ENCODE data around the gene RANBP9. TPM values are rescaled to one million over a fixed set of nuclear protein-coding genes. Genes with fewer than 3 reads are reported as not detected.
A peak's percentile ranks its signal among the peaks of the same experiment; 100 is the strongest.

RANBP9 gene
- total RNA-seq, 1 donor from 2014 or later, result 64.7 TPM

GRCh38 chr6:13680448-13680968 is 31.1 kb downstream of the RANBP9 start:
- no peaks in the 10 kb centered on the region for H3K27me3 Mint-ChIP-seq (ENCODE audit: unreplicated experiment)
- H3K36me3 Mint-ChIP-seq (ENCODE audit: low read depth, unreplicated experiment), result peaks cover 5% of the 10 kb centered on the region
- TF ChIP-seq, protein P1, sequence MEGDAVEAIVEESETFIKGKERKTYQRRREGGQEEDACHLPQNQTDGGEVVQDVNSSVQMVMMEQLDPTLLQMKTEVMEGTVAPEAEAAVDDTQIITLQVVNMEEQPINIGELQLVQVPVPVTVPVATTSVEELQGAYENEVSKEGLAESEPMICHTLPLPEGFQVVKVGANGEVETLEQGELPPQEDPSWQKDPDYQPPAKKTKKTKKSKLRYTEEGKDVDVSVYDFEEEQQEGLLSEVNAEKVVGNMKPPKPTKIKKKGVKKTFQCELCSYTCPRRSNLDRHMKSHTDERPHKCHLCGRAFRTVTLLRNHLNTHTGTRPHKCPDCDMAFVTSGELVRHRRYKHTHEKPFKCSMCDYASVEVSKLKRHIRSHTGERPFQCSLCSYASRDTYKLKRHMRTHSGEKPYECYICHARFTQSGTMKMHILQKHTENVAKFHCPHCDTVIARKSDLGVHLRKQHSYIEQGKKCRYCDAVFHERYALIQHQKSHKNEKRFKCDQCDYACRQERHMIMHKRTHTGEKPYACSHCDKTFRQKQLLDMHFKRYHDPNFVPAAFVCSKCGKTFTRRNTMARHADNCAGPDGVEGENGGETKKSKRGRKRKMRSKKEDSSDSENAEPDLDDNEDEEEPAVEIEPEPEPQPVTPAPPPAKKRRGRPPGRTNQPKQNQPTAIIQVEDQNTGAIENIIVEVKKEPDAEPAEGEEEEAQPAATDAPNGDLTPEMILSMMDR (IDR thresholded peaks at IDR 0.05; ENCODE audit: unreplicated experiment), result no peak
- H3K27ac Mint-ChIP-seq (ENCODE audit: unreplicated experiment), result no peak overlapping the region
- no peak overlapping the region for H3K4me3 Mint-ChIP-seq (ENCODE audit: unreplicated experiment)
- DNase-seq (ENCODE audit: low spot score), result no peak
- H3K9me3 Mint-ChIP-seq (ENCODE audit: unreplicated experiment), result no peaks in the 10 kb centered on the region
- peaks cover 27% of the 10 kb centered on the region for H3K4me1 Mint-ChIP-seq (ENCODE audit: unreplicated experiment)

- TF ChIP-seq, protein P1 (IDR thresholded peaks at IDR 0.05; ENCODE audit: unreplicated experiment), result no peak
Measured at GRCh38 chr6:13679996-13680395, 31.6 kb downstream of the RANBP9 start.

DNA sequence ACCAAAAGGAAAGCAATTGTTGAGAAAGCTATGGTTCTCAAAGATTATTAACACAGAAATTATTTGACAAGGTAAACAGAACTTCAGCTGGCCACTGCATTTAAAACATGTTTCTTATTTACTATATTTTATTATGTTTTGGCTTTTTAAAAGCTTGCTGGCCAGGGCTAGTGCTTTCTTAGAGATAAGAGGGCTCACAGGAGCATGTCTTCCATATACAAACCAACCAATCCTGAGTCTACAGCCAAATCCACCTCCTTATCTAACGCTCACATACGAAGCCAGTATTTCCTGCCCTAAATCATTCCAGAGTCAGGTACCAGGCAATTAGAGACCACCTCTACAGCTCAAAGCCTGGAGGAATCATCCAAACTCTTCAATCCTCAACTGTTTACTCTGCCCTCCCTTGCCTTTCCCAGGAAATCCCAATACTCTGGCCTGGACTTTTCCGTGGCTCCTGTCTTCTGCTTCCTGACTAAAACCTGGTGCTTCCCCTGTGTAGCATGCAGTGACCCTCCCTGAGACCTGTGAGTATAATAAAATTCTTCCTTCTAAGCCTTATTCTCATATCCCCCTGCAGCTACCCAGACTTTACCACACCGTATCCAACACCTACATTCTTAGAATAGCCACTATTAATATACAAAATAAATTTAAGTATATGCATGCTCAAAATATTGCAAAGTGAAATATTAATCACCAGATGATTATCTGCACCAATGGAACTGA is 33.2 kb downstream of the RANBP9 start:
- H3K27ac Mint-ChIP-seq (ENCODE audit: unreplicated experiment), result peak overlapping the region; percentile 95
- no peak overlapping the region for H3K4me3 Mint-ChIP-seq (ENCODE audit: unreplicated experiment)
- no peaks in the 10 kb centered on the region for H3K9me3 Mint-ChIP-seq (ENCODE audit: unreplicated experiment)
- H3K27me3 Mint-ChIP-seq (ENCODE audit: unreplicated experiment), result no peaks in the 10 kb centered on the region
- peaks cover 5% of the 10 kb centered on the region for H3K36me3 Mint-ChIP-seq (ENCODE audit: low read depth, unreplicated experiment)
- TF ChIP-seq, protein P1 (IDR thresholded peaks at IDR 0.05; ENCODE audit: unreplicated experiment), result no peak
- DNase-seq (ENCODE audit: low spot score), result peak; percentile 40
- peaks cover 31% of the 10 kb centered on the region for H3K4me1 Mint-ChIP-seq (ENCODE audit: unreplicated experiment)

More at GRCh38 chr6:13679996-13680395, 31.6 kb downstream of the RANBP9 start:
- H3K27me3 Mint-ChIP-seq (ENCODE audit: unreplicated experiment), result no peaks in the 10 kb centered on the region
- no peak overlapping the region for H3K4me3 Mint-ChIP-seq (ENCODE audit: unreplicated experiment)
- peaks cover 5% of the 10 kb centered on the region for H3K36me3 Mint-ChIP-seq (ENCODE audit: low read depth, unreplicated experiment)
- H3K27ac Mint-ChIP-seq (ENCODE audit: unreplicated experiment), result no peak overlapping the region
- H3K4me1 Mint-ChIP-seq (ENCODE audit: unreplicated experiment), result peaks cover 27% of the 10 kb centered on the region
- no peaks in the 10 kb centered on the region for H3K9me3 Mint-ChIP-seq (ENCODE audit: unreplicated experiment)
- DNase-seq (ENCODE audit: low spot score), result no peak

GRCh38 chr6:13677878-13678254 is 33.8 kb downstream of the RANBP9 start:
- H3K27ac Mint-ChIP-seq (ENCODE audit: unreplicated experiment), result no peak overlapping the region
- peaks cover 5% of the 10 kb centered on the region for H3K36me3 Mint-ChIP-seq (ENCODE audit: low read depth, unreplicated experiment)
- peaks cover 35% of the 10 kb centered on the region for H3K4me1 Mint-ChIP-seq (ENCODE audit: unreplicated experiment)
- no peaks in the 10 kb centered on the region for H3K27me3 Mint-ChIP-seq (ENCODE audit: unreplicated experiment)
- no peak overlapping the region for H3K4me3 Mint-ChIP-seq (ENCODE audit: unreplicated experiment)
- TF ChIP-seq, protein P1 (IDR thresholded peaks at IDR 0.05; ENCODE audit: unreplicated experiment), result no peak
- no peak for DNase-seq (ENCODE audit: low spot score)
- no peaks in the 10 kb centered on the region for H3K9me3 Mint-ChIP-seq (ENCODE audit: unreplicated experiment)

DNA sequence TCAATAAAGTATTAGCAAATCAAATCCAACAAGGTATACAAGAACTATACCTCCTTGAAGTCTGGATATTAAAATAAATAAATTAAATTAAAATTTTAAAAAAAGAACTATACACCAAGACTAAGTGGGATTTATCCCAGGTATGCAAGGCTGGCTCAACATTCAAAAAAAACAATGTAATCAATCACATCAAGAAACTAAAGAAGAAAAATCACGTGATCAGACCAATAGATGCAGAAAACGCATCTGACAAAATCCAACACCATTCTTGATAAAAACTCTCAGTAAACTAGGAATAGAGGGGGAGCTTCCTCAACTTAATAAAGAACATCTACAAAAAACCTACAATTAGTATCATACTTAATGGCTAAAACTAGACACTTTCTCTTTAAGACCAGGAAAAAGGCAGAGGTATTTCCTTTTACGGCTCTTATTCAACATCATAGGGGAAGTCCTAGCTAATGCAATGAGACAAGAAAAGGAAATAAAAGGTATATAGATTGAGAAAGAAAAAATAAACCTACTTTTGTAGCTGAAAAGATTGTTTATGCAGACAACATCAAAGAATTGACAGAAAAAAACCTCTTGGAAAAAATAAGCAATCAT is 35.0 kb downstream of the RANBP9 start:
- TF ChIP-seq, protein P1 (IDR thresholded peaks at IDR 0.05; ENCODE audit: unreplicated experiment), result no peak
- DNase-seq (ENCODE audit: low spot score), result no peak
- Mint-ChIP-seq H3K27ac (ENCODE audit: unreplicated experiment) (peak overlapping the region; percentile 2), H3K36me3 (ENCODE audit: low read depth, unreplicated experiment) (peaks cover 5% of the 10 kb centered on the region), H3K4me1 (ENCODE audit: unreplicated experiment) (peaks cover 44% of the 10 kb centered on the region), H3K4me3 (ENCODE audit: unreplicated experiment) (no peak overlapping the region), H3K27me3 (ENCODE audit: unreplicated experiment) (no peaks in the 10 kb centered on the region), H3K9me3 (ENCODE audit: unreplicated experiment) (no peaks in the 10 kb centered on the region)

Measured in endothelial cell (in vitro differentiated cells).